ENCODE measurements around the gene VSIG2. TPM values are rescaled to one million over a fixed set of nuclear protein-coding genes. Genes with fewer than 3 reads are reported as not detected.

The VSIG2 gene
- total RNA-seq, 3 donors from 2014 or later (not counting 1 experiment from before 2014, with no cell fraction given), result not detected

DNA sequence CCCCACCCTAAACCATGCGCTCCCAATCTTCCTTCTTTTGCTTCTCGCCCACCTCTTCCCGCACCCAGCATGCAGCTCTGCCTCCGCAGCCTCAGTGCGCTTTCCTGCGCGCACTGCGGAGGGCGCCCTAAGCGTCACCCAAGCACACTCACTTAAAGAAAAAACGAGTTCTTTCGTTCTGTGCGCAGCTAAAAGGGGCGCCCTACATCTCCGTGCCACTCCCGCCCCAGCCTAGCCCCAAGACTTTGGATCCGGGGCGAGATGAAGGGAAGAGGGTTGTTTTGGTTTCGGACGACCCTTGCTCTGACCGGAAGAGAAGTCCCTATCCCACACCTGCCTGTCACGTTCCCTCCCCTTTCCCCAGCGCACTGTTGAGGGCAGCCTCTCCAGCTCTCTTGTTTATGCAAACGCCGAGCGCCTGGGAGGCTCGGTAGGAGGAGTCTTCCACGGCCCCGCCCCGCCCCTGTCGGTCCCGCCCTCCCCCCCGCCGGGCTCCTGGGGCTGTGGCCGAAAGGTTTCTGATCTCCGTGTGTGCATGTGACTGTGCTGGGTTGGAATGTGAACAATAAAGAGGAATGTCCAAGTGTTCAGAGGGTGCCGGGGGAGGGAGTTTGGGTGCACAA is 5.3 kb downstream of the VSIG2 start:
- Histone ChIP-seq H3K27ac (ENCODE audit: low read length) (peak overlapping the region; percentile 57), H3K4me1 (ENCODE audit: control insufficient read depth, insufficient read depth, low read length) (peaks cover 30% of the 10 kb centered on the region), H3K9me3 (ENCODE audit: control insufficient read depth, insufficient read depth, low read length) (no peaks in the 10 kb centered on the region), H3K36me3 (ENCODE audit: control insufficient read depth, insufficient read depth, low read length) (no peaks in the 10 kb centered on the region), H3K27me3 (ENCODE audit: control insufficient read depth, insufficient read depth, low read length) (peaks cover 4% of the 10 kb centered on the region), H3K4me3 (ENCODE audit: low read length) (peak overlapping the region; percentile 87)
- Mint-ChIP-seq H3K36me3 (no peaks in the 10 kb centered on the region), H3K4me1 (peaks cover 0 to 7% of the 10 kb centered on the region in 2 donors), H3K27ac (peak overlapping the region; percentile 36 to 91), H3K4me3 (peak overlapping the region; percentile 92), H3K9me3 (no peaks in the 10 kb centered on the region), H3K27me3 (ENCODE audit: low read depth in 2 of 2) (peaks cover 23 to 31% of the 10 kb centered on the region in 2 donors)
- ATAC-seq (peak; percentile 90 to 91 (median 91)), DNase-seq (peak; percentile 63 to 89)
- WGBS (ENCODE audit: insufficient coverage), result 2% methylated on average over 34 of the region's 37 CpGs
- intact Hi-C loops (cut with micrococcal nuclease), result no loop called here
- TF ChIP-seq, protein P1, sequence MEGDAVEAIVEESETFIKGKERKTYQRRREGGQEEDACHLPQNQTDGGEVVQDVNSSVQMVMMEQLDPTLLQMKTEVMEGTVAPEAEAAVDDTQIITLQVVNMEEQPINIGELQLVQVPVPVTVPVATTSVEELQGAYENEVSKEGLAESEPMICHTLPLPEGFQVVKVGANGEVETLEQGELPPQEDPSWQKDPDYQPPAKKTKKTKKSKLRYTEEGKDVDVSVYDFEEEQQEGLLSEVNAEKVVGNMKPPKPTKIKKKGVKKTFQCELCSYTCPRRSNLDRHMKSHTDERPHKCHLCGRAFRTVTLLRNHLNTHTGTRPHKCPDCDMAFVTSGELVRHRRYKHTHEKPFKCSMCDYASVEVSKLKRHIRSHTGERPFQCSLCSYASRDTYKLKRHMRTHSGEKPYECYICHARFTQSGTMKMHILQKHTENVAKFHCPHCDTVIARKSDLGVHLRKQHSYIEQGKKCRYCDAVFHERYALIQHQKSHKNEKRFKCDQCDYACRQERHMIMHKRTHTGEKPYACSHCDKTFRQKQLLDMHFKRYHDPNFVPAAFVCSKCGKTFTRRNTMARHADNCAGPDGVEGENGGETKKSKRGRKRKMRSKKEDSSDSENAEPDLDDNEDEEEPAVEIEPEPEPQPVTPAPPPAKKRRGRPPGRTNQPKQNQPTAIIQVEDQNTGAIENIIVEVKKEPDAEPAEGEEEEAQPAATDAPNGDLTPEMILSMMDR (IDR thresholded peaks at IDR 0.05), result peak; percentile 45

DNA sequence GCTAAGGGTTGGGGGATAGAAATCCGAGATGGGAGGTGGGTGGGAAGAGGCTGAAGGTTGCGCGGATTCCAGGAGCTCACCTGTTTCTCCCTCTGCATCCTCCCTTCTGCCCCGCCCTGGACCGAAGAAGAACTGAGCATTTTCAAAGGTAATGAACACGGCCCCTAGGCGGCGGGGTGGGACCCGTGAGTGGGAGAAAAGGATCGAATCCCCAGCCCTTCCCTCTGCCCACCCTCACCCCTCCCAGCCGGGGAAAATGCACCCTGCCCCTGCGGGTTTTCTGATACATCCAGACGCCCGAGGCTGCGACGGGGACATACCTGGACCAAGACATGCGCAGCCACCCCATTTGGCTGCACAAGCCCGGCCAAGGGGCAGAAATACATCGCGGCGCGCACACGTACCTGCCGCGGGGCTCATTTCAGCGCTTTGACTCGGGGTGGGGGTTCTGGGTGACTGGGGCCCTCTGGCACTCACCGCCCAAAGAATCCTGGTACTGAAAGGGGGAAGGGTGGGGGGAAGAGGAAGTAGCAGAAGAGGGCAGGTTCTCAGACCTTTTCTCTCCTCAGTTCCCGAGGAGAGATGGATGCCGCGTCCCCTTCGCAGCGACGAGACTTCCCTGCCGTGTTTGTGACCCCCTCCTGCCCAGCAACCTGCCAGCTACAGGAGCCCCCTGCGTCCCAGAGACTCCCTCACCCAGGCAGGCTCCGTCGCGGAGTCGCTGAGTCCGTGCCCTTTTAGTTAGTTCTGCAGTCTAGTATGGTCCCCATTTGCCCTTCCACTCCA is 6.0 kb downstream of the VSIG2 start:
- WGBS (ENCODE audit: insufficient coverage), result 8% methylated on average over 41 of the region's 41 CpGs
- Mint-ChIP-seq H3K36me3 (no peaks in the 10 kb centered on the region), H3K4me3 (peak overlapping the region; percentile 92), H3K4me1 (peaks cover 0 to 8% of the 10 kb centered on the region in 2 donors), H3K27ac (peak overlapping the region; percentile 36 to 91), H3K9me3 (no peaks in the 10 kb centered on the region), H3K27me3 (ENCODE audit: low read depth in 2 of 2) (peaks cover 30 to 35% of the 10 kb centered on the region in 2 donors)
- intact Hi-C loops (cut with micrococcal nuclease), result no loop called here
- H3K4me3 ChIP-seq (ENCODE audit: low read length), result peak overlapping the region; percentile 87
- peak; percentile 6 to 33 (median 24) for ATAC-seq
- no peaks in the 10 kb centered on the region for H3K9me3 ChIP-seq (ENCODE audit: control insufficient read depth, insufficient read depth, low read length)
- peak in 1 of 2 donors; percentile 57 for DNase-seq
- H3K27me3 ChIP-seq (ENCODE audit: control insufficient read depth, insufficient read depth, low read length), result peaks cover 5% of the 10 kb centered on the region
- H3K36me3 ChIP-seq (ENCODE audit: control insufficient read depth, insufficient read depth, low read length), result no peaks in the 10 kb centered on the region
- peaks cover 25% of the 10 kb centered on the region for H3K4me1 ChIP-seq (ENCODE audit: control insufficient read depth, insufficient read depth, low read length)
- TF ChIP-seq, protein P1 (IDR thresholded peaks at IDR 0.05), result no peak
- H3K27ac ChIP-seq (ENCODE audit: low read length), result peak overlapping the region; percentile 57

DNA sequence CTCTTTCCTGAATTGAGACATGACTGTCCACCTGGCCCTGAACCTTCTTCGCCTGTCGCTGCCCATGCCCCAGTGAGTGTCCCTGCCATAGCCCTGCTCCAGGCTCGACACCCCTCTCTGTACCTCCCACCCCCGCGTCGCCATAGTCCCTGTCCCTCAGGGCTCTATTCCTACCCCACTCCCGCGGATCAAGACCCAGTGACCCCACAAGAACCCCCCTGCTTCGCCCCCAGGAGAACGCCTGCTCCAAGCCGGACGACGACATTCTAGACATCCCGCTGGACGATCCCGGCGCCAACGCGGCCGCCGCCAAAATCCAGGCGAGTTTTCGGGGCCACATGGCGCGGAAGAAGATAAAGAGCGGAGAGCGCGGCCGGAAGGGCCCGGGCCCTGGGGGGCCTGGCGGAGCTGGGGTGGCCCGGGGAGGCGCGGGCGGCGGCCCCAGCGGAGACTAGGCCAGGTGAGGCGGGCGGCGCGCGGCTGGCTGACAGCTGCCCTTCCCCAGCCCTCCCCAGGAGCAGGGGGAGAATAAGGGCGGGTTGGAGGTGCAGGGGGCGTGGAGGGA is 6.7 kb downstream of the VSIG2 start:
- H3K4me1 Mint-ChIP-seq, result peaks cover 0 to 15% of the 10 kb centered on the region in 2 donors
- H3K27ac Mint-ChIP-seq, result no peak overlapping the region
- no peaks in the 10 kb centered on the region for H3K36me3 Mint-ChIP-seq
- H3K27me3 Mint-ChIP-seq (ENCODE audit: low read depth in 2 of 2), result peaks cover 28 to 38% of the 10 kb centered on the region in 2 donors
- Histone ChIP-seq H3K4me3 (ENCODE audit: low read length) (no peak overlapping the region), H3K9me3 (ENCODE audit: control insufficient read depth, insufficient read depth, low read length) (no peaks in the 10 kb centered on the region), H3K27me3 (ENCODE audit: control insufficient read depth, insufficient read depth, low read length) (peaks cover 10% of the 10 kb centered on the region), H3K27ac (ENCODE audit: low read length) (no peak overlapping the region), H3K36me3 (ENCODE audit: control insufficient read depth, insufficient read depth, low read length) (no peaks in the 10 kb centered on the region), H3K4me1 (ENCODE audit: control insufficient read depth, insufficient read depth, low read length) (peaks cover 32% of the 10 kb centered on the region)
- DNase-seq (no peak), ATAC-seq (no peak)
- TF ChIP-seq, protein P1 (IDR thresholded peaks at IDR 0.05), result no peak
- no peaks in the 10 kb centered on the region for H3K9me3 Mint-ChIP-seq
- intact Hi-C loops (cut with micrococcal nuclease), result no loop called here
- WGBS (ENCODE audit: insufficient coverage), result 88% methylated on average over 43 of the region's 44 CpGs
- peak overlapping the region; percentile 66 for H3K4me3 Mint-ChIP-seq

Data from natural killer cell (primary cell).